Hematopoietic multipotent progenitor cell (in vitro differentiated cells): ENCODE data around the gene RTN4RL1. TPM values are rescaled to one million over a fixed set of nuclear protein-coding genes. Genes with fewer than 3 reads are reported as not detected.

Experiments used
- DNase-seq, 3 donors: peaks; one replicate each; pipeline ENCODE4 v3.0.0-alpha.2; 2011 to 2015; ENCODE audit warnings: low read depth in 2 of 3, low spot score in 2 of 3
- total RNA-seq: library from RNA; depleted of rRNA; stranded (reverse); fragments of >200 nt; gene quantifications from one replicate; pipeline ENCODE4 v1.2.3, GENCODE V29; 2012

The RTN4RL1 gene
- total RNA-seq, 1 donor, result 1.6 TPM

DNA sequence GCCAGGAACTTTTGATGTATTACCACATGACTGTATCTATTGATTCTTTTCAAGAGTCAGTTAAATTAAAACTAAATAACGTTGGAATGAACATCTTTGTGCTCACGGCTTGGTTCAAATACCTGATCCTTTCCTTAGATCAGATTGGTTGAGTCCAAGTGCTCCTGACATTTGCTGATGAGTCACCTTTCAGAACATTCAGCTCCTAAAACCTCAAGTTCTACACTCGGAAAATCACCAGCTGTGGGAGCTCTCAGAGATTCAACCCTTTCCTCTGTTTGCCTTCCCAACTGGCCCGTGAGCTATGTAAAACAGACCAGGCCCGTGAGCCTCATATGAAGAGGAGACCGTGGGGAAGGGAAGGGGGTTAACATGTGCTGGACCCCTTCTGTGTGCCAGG lies 68.1 kb downstream of the RTN4RL1 start:
- no peak for DNase-seq

DNA sequence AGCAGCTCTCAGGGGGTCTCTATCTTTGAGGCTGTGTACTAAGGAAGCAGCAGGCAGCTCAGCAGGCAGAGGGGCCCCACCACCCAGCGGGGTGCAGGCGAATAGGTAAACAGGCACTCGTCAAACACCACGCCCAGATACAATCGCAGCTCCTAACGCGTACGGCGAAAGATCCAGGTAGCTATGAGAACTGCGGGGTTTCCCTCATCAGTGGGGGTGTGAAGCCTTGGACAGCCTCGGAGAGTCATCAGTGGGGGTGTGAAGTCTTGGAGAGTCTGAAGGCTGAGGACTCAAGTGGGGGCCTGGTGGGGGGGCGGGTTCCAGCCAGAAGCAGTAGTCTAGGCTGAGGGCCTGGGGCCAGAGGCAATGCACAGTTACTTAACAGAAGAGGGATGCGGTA lies 69.0 kb downstream of the RTN4RL1 start:
- no peak for DNase-seq

DNA sequence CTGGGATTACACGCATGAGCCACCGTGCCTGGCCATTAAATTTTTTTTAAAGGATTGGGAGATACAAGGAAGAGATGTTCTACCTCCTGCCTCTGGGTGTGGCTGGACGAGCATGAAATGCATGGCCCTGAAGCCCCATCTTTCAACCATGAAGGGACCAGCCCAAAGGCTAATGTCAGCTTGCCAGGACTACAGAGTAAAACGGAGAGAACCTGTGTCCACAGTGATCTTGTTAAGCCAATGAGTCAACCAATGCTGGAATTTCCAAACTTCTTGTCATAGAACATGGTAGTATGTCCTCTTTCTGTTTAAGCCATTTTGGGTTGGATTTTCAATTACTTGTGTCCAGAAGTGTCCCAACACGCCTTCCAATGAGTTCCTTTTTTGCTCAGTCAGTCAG lies 71.3 kb downstream of the RTN4RL1 start:
- no peak for DNase-seq

DNA sequence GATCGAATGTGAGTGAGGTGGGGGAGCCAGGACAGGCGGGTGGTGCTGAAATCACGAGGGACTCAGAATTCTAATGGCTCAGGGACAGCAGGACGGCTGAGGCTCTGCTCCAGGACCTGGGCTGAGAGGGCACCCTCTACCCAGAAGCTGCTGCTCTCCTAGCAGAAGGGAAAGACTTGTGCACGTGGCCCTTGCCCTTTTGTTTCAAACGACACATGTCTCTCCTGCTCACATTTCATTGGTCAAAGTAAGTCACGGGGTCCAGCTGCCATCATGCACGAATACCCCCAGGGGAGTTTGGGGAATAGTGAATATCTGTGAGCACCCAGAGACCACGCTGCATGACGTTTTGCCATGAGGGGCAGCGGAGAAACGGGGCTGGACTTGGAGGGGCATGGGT lies 73.2 kb downstream of the RTN4RL1 start:
- no peak for DNase-seq

DNA sequence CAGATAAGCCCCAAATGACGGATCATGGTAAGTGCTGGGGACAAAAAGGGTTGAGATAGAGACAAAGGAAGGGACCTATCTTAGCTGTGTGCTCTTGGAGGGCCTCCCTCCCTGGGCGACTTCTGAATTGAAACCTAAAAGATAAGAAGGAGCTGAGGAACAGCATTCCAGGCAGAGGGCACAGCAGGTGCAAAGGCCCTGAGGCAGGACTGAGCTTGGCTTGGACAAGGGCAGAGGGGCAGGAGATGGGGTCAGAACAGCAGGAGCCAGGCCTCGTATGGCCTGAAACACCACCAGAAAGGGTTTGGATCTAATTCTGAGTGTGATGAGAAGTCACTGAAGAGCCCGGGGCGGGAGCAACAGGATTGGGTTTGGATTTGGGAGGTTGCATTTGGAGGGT lies 75.4 kb downstream of the RTN4RL1 start:
- no peak for DNase-seq

DNA sequence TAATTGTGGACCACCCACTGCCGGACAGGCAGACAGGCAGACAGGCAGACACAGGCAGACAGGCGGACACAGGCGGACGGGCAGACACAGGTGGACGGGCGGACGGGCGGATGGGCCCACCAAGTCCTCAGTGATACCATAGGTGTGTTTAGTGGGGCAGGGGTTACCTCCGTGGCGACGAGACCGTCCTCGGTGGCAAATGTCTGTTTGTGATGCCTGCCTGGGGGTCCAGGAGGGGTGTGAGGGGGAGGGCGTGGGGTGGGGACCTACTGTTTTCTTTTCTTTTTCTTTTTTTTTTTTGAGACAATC lies 76.7 kb downstream of the RTN4RL1 start:
- DNase-seq, result no peak

DNA sequence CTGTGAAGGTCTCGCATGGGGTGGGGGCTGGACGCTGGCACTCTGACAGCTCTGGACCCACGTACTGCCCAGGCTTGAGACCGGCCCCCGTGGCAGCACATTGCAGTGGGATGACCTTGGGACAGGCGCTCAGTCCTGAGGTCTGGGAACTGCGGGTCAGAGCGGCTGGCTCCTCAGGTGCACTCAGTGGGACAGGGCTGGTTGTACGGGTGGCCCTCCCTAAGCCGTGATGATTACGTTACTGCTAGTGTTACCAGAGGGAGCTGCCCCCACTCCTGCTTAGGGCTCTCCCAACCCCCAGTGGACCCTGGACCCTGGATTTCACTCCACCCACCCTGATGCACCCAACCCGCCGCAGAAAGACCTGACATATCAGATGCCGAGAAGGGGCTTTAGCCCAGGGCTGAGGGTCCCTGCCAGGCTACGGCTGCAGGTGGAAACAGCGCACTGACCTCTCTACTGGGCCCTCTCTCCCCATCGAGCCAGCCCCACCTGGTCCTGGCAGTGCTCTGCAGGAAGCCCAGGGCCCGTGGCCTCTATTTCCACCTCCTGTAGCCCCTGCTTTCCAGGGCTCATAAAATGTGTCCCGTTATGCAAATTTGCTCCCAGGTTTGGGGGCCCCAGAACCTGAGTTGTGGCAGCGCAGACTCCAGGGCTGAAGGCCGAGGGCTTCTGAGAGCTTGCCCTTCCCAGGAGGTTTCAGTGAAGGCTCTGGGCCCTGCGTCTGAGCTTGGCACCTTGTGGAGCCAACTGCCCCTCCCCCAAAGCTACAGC lies 77.2 kb downstream of the RTN4RL1 start:
- no peak for DNase-seq

DNA sequence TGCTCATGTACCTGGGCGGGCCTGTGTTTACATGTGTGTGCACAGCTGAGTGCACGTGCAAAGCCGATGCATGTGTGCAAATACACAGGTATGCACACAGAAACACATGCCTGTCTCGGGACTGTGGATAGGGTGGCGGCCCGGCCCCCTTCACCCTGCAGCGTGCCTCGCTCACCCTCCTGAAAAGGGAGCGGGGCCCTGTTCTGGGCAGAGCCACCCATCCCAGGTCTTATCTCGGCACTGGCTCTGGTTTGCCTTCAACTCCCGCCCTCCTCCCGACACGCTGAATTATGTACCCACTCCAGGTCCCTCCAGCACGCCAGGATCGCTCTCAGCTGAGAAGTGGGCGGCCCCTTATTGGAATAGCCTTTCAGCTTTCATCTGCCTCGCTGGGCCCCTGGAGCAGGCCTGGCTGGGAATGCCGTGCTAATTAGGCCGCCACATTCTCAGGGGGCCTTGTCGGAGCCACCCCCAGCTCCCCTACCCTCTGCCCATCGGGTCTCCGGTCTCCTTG lies 77.8 kb downstream of the RTN4RL1 start:
- no peak for DNase-seq

DNA sequence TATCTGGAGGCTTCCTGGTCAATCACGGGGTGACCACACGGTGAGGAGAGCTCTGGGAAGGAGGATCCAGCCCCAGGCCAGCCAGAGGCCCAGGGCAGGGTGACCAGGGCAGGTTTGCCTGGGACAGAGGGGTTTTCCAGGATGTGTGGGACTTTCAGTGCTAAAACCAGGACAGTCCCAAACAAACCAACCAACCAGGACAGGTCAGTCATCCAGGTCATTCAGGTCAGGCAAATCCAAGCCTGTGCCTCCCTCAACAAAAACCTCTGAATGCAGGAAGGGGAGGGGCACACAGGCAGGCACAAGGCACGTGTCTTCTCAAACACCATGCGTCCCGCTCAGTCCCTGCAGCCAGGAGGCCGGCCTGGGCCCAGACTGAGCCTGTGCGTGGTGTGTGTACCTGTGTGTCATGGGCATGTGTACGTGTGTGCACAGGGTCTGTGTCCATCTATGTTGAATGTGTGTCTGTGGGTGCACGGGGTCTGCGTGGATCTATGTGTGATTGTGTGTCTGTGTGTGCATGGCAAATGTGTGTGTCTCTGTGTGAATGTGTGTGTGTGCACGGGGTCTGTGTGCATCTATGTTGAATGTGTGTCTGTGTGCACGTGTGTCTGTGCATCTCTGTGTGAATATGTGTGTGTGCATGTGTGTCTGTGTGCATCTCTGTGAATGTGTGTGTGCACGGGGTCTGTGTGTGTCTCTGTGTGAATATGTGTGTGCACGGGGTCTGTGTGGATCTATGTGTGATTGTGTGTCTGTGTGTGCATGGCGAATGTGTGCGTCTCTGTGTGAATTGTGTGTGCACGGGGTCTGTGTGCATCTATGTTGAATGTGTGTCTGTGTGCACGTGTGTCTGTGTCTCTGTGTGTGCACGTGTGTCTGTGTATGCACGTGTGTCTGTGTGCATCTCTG lies 78.9 kb downstream of the RTN4RL1 start:
- no peak for DNase-seq

DNA sequence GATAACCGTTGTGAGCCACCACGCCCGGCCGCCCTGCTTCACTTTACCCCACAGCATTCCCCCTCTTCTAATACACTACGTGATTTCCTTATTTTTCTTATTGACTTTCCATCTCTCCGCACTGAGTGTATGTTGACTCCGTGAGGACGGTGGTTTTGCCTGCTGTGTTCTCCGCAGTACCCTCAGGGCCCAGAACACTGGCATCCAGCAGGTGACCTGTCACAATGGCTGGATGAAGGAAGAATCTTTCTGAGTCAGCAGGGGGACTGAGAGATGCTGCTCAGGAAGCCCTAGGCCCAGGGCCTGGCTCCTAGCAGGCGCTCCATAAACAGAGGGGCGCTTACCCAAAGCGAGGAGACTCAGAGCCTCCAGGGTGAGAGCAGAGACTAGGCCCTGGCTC lies 79.5 kb downstream of the RTN4RL1 start:
- DNase-seq, result no peak

DNA sequence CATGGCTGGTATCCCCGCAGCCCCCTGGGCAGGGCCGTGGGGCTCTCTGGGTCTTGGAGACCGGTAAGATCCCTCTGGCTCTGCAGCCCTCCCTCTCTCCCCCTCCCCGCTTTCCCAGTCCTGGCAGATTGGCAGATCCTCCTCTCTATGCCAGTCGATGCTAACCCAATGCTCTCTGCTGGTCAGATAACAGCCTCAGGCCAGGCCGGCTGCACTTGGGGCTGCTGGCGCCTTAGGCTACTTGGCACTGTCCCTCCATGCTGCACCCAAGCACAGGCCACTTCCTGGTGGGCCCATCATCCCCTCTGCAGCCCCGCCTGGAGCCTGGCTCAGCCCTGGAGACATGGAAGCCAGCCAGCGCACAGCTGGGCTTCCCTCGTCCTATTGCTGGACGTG lies 81.7 kb downstream of the RTN4RL1 start:
- no peak for DNase-seq

DNA sequence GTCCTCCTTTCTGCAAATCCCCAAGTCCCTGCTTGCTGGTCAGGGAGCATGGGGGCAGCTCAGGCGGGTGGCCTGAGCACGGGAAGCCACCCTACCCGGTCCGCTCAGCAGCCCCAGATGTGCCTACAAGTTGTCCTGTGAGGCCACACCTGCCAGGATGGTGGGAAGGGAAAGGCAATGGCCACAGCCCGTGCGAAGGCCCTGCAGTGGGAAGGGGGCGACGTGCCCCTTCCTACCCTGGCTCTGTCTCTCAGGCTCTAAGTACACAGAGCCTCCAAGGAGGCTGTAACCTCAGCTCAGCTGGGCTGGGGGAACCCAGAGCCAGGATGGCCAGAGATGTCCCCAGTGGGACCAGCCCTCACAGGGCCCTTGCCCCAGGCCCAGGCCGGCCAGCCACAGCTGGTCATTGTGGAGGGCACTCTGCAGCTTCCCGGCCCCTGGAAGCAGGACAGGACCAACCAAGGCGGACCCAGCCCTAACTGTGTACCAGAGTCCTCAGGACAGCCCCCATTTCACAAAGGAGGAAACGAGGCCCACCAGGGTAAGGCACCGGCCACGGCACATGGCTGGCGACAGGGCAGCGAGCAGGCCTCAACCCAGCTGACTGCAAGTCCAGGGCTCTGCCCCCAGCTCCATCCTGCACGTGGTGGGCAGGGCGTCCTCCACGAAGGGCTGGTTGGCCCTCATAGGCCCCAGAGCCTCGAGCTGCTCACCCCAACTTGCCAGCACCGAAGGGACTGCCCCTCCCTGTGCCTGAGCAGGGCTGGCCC lies 82.3 kb downstream of the RTN4RL1 start:
- no peak for DNase-seq

DNA sequence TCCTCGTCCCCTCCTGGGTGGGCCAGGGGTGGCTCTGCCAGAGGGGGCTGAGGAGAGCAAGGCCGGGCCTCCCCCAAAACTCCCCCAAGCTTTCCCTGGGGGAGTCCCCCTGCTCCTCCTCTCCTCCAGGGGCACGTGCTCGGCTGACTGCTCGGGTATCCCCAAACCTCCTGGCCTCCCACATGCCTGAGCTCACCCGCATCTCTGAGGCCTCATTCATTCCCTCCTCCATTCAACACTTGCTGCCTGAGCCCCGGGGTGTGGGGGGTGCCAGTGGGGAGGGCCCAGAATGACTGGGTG lies 83.1 kb downstream of the RTN4RL1 start:
- no peak for DNase-seq

DNA sequence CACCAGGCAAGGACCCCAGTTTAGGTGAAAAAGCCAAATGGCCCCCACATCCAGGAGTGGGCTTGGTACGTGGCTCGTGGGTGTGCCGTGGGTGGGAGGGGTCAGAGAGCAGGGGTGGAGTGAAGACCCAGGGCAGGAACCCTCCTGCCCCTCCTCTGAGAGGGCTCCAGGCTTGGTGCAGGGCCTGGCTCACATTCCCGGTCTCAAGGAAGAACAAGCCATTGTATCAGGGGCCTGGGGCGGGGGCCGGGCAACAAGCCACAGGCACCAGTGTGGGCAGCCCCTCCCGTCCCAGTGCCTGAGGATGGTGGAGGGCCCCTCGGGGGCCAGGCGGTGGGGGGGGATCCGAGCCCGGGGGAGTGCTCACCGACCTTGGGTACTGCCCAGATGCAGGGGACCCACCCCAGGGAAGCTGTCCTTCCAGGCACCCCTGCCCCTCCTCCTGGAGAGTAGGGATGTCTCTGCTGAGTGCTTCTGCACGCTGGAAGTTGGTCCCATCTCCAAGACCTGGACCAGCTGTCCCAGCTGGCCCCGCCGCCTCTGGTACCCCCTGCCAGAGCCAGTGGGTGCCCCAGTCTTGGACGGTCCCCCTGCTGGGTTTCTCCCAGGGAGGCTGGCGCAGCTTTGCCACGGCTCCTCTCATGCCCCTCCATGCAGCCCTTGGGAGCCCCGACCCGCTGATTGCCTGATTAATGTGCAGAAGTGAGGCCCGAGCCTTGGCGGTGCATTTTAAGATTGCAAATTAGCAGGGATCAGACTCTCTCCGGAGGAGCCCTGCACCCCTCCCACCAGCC lies 83.7 kb downstream of the RTN4RL1 start:
- no peak for DNase-seq

DNA sequence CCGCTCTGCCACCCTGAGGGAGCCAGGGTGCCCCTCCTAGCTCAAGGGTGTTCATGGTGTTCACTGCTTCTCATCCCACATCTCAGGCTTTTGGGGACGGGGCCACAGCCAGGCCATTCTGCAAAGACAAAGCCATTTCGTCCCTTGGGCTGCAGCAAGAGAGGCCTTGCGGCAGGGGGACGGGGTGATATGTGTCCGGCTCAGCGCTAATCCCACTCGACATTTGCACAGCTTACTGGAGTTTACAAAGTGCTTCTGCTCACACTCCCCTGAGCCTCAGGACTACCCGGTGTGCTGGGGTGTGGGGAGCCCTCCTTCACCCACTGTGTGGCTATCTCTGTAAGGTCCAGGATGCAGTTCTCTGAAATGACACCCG lies 84.3 kb downstream of the RTN4RL1 start:
- DNase-seq, result no peak

DNA sequence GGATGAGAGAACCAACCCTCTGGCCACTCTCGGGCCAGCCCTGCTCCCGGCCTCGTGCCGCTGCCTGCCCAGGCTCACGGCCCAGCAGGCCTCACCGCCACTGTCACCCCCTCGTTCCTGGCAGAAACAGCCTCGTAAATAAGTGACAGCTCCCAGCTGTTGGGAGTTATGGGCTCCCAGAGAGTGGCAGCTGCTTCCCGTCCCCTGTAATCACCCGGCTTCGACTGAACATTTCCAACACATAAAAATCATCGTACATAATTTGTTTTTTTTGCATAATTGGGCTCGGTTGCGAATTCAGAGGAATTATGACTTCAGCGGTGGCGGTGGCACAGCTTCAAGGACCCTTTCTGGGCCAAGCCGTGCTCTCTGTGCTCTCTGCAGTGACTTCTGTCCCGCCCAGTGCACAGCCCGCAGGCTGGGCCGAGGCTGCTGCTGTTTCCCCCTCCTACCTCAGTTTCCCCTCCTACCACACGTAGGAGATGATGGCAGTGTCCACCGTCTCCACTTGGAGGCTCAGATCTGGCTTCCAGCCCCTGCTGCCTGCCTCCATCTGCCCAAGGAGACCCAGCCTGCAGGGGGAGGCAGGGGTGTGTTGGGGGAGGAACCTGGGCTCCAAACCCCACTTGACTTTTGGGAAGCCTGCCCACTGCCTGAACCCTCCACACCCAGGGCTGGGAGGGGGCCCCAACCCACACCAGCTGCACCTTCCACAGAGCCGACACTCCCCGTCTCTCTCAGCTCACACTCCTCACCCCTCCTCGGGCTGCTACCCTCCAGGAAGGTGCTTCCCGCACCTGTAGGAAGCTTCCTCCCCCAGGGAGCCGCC lies 84.9 kb downstream of the RTN4RL1 start:
- DNase-seq, result no peak

DNA sequence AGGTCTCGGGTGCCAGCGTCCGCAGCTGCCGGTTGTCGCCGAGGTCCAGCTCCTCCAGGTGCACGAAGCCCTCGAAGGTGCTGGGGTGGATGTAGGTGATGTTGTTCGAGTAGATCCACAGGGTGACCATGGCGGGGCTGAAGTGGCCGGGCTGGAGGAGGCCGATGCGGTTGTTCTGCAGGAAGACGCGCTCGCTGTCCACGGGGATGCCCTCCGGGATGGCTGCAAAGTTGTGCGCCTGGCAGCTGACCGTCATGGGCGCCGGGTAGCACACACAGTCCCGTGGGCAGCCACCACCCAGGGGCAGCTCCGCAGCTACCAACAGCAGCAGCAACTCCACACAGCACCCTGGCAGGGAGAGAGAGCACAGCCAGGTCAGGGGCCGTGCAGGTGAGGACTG lies 87.7 kb downstream of the RTN4RL1 start:
- DNase-seq, result no peak

DNA sequence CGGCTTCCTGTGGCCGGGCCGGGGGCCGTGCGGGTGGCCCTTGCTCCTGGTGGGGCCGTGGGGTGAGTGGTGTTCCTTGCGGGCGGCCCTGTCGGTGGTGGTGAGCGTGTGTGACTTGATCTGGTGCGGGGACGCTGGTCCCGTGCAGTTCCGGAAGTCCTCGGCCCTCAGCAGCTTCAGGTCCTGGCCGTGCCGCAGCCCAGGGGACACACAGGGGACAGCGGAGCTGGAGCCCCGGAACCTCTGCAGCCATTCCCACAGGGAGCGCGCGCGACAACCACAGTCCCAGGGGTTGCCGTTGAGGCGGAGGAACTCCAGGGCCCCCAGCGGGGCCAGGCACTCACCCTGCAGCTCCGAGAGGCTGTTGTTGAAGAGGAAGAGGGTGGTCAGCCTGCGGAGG lies 88.4 kb downstream of the RTN4RL1 start:
- no peak for DNase-seq

DNA sequence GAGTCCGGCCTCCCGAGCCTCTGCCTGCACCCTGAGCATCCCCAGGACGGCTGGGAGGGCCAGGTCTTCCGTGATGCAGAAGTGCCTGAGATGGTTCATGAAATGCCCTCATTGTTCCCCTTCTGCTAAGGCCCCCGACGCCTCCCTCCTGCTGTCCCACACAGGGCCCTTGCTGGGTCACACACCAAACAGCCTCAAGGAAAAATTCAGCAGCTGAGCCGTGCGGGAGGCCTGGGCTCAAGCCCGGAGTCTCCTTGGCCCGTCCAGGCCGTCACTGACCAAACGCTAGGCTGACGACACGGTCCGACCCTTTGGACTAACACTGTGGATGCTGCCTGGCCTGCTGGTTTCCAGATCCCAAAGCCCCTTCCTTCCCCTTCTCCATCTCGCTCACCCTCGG lies 90.2 kb downstream of the RTN4RL1 start:
- DNase-seq, result no peak
